Thymus (tissue), 11 donors: ENCODE data around the gene OR4N2. TPM values are rescaled to one million over a fixed set of nuclear protein-coding genes. Genes with fewer than 3 reads are reported as not detected.
"Not testable (repeated sequence)": the region's sequence is repeated elsewhere in the genome, so short reads cannot be mapped to it uniquely, and the experiment has no call there.

ENCODE experiments used
- DNase-seq, 9 donors: peaks; one replicate each; pipeline ENCODE4 v3.0.0-alpha.2; 2013; ENCODE audit warnings: low spot score in 9 of 9, low read depth in 6 of 9, missing footprints in 1 of 9
- H3K27ac ChIP-seq, 2 donors: one replicate each; pipeline ENCODE4 v1.5.1; 2013; ENCODE audit warnings: control low read depth in 1 of 2, low read depth in 1 of 2, low read length in 1 of 2, mild to moderate bottlenecking in 1 of 2, moderate library complexity in 1 of 2
- H3K27me3 ChIP-seq, 2 donors: one replicate each; pipeline ENCODE4 v1.5.1; 2013; ENCODE audit warnings: low read length in 1 of 2; ENCODE audit not compliant: control insufficient read depth in 2 of 2, insufficient read depth in 1 of 2
- H3K36me3 ChIP-seq, 2 donors: one replicate each; pipeline ENCODE4 v1.5.1; 2013; ENCODE audit warnings: low read length in 1 of 2, mild to moderate bottlenecking in 1 of 2, moderate library complexity in 1 of 2; ENCODE audit not compliant: control insufficient read depth in 2 of 2, insufficient read depth in 2 of 2
- H3K4me1 ChIP-seq, 2 donors: one replicate each; pipeline ENCODE4 v1.5.1; 2013; ENCODE audit warnings: low read length in 2 of 2; ENCODE audit not compliant: control insufficient read depth in 2 of 2, insufficient read depth in 2 of 2
- H3K4me3 ChIP-seq, 2 donors: one replicate each; pipeline ENCODE4 v1.5.1; 2013; ENCODE audit warnings: low read length in 2 of 2, control low read depth in 1 of 2, mild to moderate bottlenecking in 1 of 2
- H3K9me3 ChIP-seq, 2 donors: one replicate each; pipeline ENCODE4 v1.5.1; 2013; ENCODE audit warnings: low read length in 1 of 2, mild to moderate bottlenecking in 1 of 2; ENCODE audit not compliant: control insufficient read depth in 2 of 2, insufficient read depth in 1 of 2
- WGBS: extraction: QIAGEN DNeasy Blood & Tissue Kit; methylation state at CpG from one replicate; pipeline ENCODE4 v1.1.7; 2013; 5-methylcytosine and 5-hydroxymethylcytosine counted together
- polyA plus RNA-seq: library from polyadenylated mRNA; stranded (reverse); fragments of 200-250 nt; gene quantifications from one replicate; pipeline ENCODE4 v1.2.3, GENCODE V29; 2013
- total RNA-seq: library from RNA; stranded (reverse); fragments of 120-200 nt; gene quantifications from one replicate; pipeline ENCODE4 v1.2.4, GENCODE V29; 2013
- donor health status: healthy.

The OR4N2 gene
- total and polyA plus RNA-seq, 2 donors = 0.07 TPM; not detected in 1

DNA sequence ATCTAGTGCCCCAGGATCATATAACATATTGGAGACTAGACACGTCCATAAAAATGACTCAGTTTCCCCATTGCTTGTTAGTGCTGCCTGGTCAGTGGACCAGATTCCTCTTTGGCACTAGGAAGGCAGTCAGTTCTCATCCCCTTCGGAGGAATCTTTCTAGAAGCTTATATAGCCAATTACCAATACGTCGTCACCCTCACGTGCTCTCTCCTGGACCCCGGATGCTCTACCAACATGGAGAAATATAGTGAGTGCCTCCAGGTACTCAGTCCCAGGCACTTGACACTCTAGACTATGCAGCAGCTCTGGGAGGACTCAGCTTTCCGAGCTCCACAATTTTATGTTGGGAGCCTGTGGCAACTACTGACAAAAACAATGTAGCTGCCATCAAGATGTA, 15.4 kb upstream of the OR4N2 start:
- not testable (repeated sequence) for H3K27ac ChIP-seq, H3K4me3 ChIP-seq, H3K9me3 ChIP-seq, H3K4me1 ChIP-seq, DNase-seq, H3K27me3 ChIP-seq, H3K36me3 ChIP-seq
- 78% methylated on average over 7 of the region's 7 CpGs for WGBS

DNA sequence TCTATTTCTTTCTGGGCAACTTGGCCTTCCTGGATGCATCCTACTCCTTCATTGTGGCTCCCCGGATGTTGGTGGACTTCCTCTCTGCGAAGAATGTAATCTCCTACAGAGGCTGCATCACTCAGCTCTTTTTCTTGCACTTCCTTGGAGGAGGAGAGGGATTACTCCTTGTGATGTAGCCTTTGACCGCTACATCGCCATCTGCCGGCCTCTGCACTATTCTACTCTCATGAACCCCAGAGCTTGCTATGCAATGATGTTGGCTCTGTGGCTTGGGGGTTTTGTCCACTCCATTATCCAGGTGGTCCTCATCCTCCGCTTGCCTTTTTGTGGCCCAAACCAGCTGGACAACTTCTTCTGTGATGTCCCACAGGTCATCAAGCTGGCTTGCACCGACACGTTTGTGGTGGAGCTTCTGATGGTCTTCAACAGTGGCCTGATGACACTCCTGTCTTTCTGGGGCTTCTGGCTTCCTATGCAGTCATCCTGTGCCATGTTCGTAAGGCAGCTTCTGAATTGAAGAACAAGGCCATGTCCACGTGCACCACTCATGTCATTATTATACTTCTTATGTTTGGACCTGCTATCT, 7.0 kb upstream of the OR4N2 start:
- DNase-seq, H3K27me3 ChIP-seq, H3K4me3 ChIP-seq, H3K4me1 ChIP-seq, H3K36me3 ChIP-seq, H3K27ac ChIP-seq: not testable (repeated sequence)
- peaks cover 0 to 23% of the 10 kb centered on the region in 2 donors for H3K9me3 ChIP-seq
- 73% methylated on average over 10 of the region's 10 CpGs for WGBS

DNA sequence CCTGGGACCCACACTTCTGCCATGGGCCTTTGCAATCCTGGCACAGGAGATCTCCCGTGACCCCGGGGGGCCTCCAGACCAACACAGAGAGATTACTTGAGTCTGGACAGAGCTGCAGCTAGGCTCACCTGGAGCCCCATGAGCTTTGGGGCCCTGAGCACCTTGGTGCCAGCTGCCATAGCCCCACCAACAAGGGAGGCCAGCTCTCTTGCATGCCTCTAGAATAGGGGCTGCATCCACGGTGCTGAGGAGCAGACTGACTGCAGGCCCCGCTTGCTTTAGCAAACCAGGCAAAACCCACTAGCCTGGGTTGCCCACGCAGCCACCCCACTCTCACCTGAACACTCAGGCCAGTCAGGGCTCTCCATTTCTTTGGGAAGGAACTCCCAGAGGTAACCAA, 3.7 kb upstream of the OR4N2 start:
- Histone ChIP-seq H3K4me3 (no peak overlapping the region), H3K27ac (no peak overlapping the region), H3K36me3 (no peaks in the 10 kb centered on the region), H3K4me1 (no peaks in the 10 kb centered on the region), H3K9me3 (peaks cover 0 to 19% of the 10 kb centered on the region in 2 donors), H3K27me3 (no peaks in the 10 kb centered on the region)
- WGBS = 94% methylated on average over 5 of the region's 5 CpGs
- DNase-seq = no peak

DNA sequence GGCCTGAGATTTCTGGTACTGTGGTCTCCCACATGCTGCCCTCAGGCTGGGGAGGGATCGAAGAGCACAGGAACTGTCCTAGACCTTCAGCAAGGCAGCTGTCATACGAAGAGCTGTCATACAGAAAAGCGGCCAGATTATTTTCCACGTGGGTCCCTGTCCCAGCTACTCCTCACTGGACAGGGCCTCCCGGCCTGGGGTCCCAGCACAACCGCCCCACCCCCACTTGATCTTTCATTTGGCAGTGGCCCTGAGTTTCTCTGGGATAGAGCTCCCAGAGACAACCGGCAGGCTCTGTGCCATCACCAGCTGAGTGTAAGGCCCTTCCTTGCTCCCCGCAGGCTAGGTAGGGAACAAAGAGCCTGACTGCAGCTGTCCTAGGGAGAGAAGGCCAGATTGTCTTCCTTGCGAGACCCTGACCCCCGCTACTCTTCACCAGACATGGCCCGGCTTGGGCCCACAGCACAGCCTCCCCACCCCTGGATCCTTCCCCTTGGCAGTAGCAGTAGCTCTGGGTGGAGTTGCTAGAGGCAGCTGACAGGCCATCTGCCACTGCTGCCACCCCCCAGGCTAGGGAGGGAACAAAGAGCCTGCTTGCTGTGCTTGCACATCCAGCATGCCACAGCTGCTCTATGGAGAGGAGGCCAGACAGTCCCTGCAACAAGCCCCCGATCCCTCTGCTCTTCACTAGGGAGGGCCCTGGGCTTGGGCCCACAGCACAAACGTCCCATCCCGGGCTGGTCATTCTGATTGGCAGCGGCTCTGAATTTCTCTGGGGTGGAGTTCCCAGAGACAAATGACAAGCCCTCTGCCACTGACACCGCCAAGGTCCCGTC, 3.1 kb upstream of the OR4N2 start:
- no peak overlapping the region for H3K27ac ChIP-seq
- H3K4me3 ChIP-seq = no peak overlapping the region
- H3K9me3 ChIP-seq = peaks cover 0 to 19% of the 10 kb centered on the region in 2 donors
- DNase-seq = no peak
- WGBS = 89% methylated on average over 17 of the region's 17 CpGs
- H3K36me3 ChIP-seq = no peaks in the 10 kb centered on the region
- H3K27me3 ChIP-seq = no peaks in the 10 kb centered on the region
- H3K4me1 ChIP-seq = no peaks in the 10 kb centered on the region

DNA sequence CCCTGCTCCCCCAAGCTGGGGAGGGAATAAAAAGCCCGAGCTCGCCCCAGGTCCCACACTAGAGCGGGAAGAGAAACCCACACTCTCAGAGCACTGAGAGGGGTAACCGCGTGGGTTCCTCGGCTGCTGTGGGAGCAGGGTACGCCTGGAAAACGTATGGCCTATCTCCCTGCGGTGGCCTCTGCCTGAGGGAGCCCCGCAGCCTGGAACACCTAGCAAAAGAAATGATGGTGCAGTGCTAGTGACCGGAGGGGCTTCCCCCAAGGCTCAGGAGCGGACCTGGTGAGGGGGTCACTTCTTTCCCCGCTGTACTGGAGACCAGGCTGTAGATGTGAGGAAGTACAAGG, 2.5 kb upstream of the OR4N2 start:
- H3K9me3 ChIP-seq = peaks cover 0 to 19% of the 10 kb centered on the region in 2 donors
- no peaks in the 10 kb centered on the region for H3K27me3 ChIP-seq
- 88% methylated on average over 13 of the region's 13 CpGs for WGBS
- H3K4me1 ChIP-seq = no peaks in the 10 kb centered on the region
- no peak overlapping the region for H3K4me3 ChIP-seq
- H3K27ac ChIP-seq = no peak overlapping the region
- no peaks in the 10 kb centered on the region for H3K36me3 ChIP-seq
- no peak for DNase-seq

DNA sequence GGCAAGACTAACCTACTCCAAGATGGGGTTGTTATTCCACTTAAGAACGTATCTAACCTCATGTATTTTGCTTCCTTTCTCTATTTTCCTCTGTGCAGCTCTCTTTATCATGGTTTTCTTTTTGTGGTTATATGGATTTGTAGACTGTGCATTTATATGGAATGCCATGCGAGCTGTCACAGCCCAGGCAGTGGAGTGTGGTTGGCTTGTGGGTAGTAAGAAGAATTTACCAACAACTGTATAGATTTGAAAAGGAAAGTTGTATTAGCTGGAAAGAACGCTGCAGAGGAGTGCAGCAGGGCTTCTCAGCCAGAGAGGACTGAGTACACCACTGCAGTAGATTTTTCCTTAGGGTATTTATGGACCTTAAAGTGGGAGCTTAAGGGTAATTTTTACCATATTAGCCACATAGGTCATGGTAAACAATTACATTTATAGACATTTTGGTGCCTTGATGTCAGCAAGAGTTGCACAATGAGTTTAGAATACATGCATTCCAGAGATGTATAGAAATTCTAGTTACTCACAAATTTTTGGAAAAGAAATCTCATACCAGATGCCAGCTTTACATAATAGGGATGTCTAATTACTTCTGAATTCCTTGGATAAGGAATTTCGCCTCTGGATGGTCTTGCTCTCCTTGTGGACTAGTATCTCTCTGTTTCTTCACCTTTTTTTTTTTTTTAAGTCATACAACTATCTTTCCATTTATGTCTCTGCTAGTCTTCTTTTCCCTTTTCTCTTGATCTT, 9.8 kb downstream of the OR4N2 start:
- not testable (repeated sequence) for H3K4me1 ChIP-seq, H3K27me3 ChIP-seq, H3K4me3 ChIP-seq, H3K36me3 ChIP-seq, H3K9me3 ChIP-seq, H3K27ac ChIP-seq, DNase-seq
- 69% methylated on average over 4 of the region's 4 CpGs for WGBS

DNA sequence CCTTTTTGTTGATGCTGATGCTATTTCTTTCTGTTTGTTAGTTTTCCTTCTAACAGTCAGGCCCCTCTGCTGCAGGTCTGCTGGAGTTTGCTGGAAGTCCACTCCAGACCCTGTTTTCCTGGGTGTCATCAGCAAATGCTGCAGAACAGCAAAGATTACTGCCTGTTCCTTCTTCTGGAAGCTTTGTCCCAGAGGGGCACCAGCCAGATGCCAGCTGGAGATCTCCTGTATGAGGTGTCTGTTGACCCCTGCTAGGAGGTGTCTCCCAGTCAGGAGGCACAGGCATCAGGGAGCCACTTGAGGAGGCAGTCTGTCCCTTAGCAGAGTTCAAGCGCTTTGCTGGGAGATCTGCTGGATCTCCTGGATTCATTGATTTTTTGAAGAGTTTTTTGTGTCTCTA, 16.3 kb downstream of the OR4N2 start:
- not testable (repeated sequence) for H3K4me3 ChIP-seq, DNase-seq, H3K4me1 ChIP-seq, H3K36me3 ChIP-seq, H3K27ac ChIP-seq, H3K9me3 ChIP-seq, H3K27me3 ChIP-seq
- WGBS = 41% methylated on average over 1 of the region's 1 CpG

DNA sequence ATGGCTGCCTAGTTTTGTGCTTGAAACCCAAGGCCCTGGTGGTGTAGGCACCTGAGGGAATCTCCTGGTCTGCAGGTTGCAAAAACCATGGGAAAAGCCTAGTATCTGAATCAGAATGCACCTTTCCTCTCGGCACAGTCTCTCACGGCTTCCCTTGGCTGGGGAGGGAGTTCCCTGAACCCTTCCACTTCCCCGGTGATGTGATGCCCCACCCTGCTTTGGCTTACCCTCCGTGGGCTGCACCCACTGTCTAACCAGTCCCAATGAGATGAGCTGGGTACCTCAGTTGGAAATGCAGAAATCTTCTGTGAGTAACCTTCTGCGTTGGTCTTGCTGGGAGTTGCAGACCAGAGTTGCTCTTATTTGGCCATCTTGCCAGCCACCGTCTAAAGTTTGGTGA, 17.4 kb downstream of the OR4N2 start:
- H3K9me3 ChIP-seq, H3K36me3 ChIP-seq, H3K27ac ChIP-seq, H3K4me1 ChIP-seq, H3K27me3 ChIP-seq, DNase-seq, H3K4me3 ChIP-seq: not testable (repeated sequence)
- 72% methylated on average over 6 of the region's 6 CpGs for WGBS

DNA sequence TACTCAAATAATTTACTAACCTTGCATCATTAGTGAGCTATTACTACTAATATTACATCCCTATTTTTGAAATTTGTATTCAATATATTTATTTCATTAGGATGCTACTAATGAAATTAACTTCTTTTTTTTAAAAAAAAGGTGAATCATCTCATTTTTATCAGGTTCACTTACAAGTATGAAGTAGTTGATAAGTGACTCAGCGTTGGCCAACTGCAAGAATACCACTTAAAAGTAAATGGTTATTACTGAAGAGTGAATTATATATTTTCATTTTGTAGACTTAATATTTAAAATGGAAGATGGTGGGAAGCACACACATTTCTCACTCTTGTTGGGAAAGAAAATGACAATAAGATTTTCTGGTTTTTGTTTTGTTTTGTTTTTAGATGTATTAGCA, 19.6 kb downstream of the OR4N2 start:
- WGBS = 64% methylated on average over 1 of the region's 1 CpG
- no peak for DNase-seq
- no peaks in the 10 kb centered on the region for H3K27me3 ChIP-seq
- H3K36me3 ChIP-seq = no peaks in the 10 kb centered on the region
- H3K27ac ChIP-seq = no peak overlapping the region
- H3K4me1 ChIP-seq = no peaks in the 10 kb centered on the region
- H3K9me3 ChIP-seq = peaks cover 0 to 4% of the 10 kb centered on the region in 2 donors
- no peak overlapping the region for H3K4me3 ChIP-seq
